Brain pericyte (primary cell): ENCODE data around the gene RPS3.
"Not testable (repeated sequence)": the region's sequence is repeated elsewhere in the genome, so short reads cannot be mapped to it uniquely, and the experiment has no call there.

ENCODE experiments used
- DNase-seq: peaks from one replicate; pipeline ENCODE4 v3.0.0-alpha.2; 2012; ENCODE audit warnings: low read depth, low spot score

The RPS3 gene

DNA sequence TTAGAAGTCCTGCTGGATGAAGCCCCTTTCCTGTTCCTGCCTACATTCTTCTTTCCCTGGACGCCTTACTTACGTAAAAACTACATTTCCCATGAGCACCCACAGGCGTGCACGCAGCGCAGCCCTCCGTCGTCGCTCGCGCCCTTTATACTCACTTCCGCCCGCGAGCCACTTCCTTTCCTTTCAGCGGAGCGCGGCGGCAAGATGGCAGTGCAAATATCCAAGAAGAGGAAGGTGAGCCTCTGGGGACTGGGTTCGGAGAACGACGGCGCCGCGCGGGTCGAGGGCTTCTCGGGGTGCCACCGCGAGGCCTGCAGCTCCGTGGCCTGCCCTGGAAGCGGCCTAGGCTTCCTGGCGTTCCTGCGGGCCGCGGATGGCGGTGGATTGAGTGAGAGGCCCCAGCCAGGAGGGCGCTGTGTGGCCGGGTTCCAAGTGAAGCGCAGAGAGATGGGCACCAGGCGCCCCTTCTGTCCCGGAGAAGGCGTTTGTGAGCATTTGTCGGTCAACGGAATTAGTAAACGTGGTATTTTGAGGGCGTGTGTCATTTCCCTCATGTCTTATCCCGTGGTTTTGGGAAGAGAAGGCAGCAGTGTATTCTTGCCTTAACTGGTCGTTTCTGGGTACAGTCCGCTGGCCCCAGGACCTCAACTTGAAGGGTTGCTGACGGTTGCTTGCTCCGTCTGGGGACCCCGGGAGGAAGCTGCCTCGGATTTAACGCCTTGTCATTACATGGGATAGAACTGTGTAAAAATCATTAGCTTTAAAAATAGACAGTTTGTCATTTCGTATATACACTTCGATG is at the start of gene RPS3:
Gene RPS3 (plus strand): TSS at position 175 of the 802 bp plus-strand sequence. CDS start 30 bp downstream, at position 205.
- DNase-seq: peak; percentile 70

- no peak for DNase-seq
Observed at GRCh38 chr11:75349521-75350116, 49.7 kb upstream of the RPS3 start.

DNA sequence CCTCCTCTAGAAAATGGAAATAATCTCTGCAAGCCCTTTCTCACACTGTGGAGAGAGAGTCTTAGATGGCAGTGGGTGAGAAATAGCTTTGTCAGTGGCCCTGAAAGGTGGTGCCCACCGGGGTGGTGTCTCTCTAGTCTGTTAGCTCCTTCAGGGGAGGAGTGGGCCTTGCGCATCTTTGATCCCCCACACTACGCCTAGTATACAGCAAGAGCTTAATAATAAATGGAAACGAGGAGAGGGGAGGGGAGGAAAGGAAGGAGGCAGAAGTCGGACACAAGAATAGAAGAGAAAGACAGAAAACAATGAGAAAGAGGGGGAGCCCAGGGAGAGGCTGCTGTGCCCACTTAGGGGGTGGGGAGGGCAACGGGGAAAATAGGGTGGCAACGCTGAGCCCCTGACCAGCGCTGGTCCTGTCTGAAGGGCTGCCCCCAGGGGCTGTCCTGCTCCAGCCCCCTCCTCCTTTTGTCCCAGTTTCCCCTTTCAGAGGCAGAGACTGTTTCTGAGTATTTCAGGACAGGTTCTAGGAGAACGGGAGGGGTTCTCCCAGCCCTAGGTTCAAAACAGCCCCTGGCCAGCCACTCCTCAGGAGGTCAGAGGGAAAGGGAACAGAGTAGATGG is 49.1 kb upstream of the RPS3 start:
- DNase-seq: no peak

- DNase-seq: no peak
Observed at GRCh38 chr11:75350743-75351540, 48.4 kb upstream of the RPS3 start.

DNA sequence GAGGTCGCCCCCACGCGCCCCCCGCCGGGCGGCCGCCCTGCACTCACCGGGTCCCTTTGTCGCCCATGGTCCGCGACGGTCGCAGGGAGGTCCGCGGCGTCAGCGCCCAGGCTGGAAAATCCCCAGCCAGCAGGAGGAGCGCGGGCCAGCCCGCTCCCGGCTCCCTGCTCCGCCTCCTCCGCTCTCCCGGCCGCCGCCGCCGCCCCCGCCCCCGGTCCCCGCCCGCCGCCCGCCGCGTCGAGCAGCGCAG is 47.9 kb upstream of the RPS3 start, which contains the start of gene ARRB1:
Gene ARRB1 (minus strand): TSS at position 121 of the 250 bp plus-strand sequence. CDS start 54 bp downstream, at position 67.
- DNase-seq: no peak

GRCh38 chr11:75351791-75352587 is 47.3 kb upstream of the RPS3 start:
- no peak for DNase-seq

GRCh38 chr11:75352588-75353206 is 46.6 kb upstream of the RPS3 start:
- no peak for DNase-seq

DNA sequence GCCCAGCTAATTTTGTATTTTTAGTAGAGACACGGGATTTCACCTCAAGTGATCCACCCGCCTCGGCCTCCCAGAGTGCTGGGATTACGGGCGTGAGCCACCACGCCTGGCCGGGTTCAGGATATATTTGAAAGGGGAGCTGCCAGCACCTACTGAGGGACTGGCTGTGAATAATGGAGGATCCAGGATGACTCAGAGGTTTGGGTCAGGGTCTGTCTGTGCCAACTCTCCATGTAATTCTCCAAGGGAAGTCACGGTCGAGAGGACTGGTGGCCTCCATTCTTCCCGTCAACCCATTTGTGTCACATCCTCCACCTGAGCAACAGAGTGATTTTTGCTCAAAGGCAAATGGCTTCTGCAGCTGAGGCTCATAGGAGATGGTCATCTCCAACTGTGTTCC is 44.3 kb upstream of the RPS3 start:
- DNase-seq: no peak

DNA sequence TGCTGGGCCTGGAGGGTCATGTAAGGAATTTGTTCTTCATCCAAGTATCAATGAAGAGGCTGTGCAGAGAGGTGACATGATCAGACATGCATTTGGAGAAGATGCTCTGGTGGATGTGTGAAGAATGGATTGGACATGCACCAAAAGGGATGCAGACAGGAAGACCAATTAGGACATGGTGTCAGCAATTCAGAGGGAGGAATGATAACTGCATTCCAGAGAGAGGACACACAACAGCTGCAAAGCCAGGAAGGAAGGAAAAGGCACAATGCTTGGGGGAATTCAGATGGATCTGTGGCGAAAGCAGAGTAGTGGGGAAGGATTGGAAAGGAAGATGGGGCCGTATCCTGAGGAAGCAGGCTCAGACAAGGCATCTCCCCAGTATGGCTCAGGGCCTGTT is 42.7 kb upstream of the RPS3 start:
- no peak for DNase-seq

- DNase-seq: not testable (repeated sequence)
Observed at GRCh38 chr11:75362285-75362684, 37.0 kb upstream of the RPS3 start.

DNA sequence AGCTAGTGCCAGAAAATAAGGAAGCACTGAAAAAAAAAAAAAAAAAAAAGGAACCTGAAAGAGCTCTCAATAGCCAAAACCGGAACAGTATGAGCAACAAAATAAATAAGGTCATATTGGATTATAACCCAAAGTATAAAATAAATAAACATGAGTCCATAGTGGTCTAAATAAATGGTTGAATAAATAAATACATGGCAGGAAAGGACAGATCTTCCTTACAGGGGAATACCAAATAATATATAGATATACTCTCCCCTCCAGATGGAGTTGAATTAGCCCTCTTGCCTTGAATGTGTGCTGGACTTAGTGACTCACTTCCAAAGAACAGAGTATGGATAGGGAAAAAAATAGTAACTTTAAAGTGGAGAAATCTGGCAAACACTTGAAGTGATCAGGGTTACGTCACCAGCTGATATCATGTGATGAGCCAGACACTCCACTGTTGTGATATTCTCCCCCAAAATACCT is 33.6 kb upstream of the RPS3 start:
- no peak for DNase-seq

GRCh38 chr11:75366826-75367225 is 32.5 kb upstream of the RPS3 start:
- DNase-seq: not testable (repeated sequence)

GRCh38 chr11:75369560-75370255 is 29.6 kb upstream of the RPS3 start:
- no peak for DNase-seq

DNA sequence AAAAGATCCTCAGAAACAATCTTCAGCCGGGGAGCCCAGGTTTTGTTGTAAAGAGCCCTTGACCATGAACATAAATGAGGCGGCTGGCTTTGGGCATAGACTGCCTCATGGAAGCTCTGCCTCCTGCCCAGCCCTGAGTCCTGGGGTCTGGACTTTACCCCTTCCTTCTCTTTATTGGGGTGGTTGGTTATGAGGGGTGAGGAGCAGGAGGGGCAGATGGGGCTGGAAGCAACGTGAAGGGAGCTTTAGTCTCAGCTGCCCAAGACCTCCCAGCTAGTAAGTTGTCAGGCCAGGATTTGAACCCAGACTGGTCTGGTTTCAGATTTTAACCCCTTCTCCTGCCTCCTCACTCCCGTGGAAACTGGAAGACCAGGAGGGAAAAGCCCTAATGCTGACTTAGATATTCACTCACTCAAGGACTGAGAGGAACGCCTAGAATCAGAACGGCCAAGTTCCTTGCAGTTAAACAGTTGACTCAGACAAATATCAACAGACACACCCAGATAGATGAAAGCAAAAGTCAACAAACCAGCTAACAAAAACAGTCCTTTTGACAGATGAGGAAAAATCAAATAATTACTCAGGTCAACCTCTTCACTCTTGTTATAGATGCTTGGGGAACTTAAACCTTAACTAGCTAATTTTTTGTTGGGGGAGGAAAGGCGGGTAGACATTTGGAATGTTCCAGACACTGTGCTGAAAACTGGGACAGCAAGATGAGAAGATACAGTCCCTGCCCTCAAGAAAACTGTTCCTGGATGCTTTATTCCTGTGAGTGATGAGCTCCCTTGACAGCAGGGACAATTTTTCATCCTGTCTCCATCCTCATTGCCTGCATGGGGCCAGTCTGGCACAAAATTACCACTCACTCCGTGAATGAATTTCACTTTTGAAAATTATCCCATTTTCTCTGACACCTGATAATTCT is 27.1 kb upstream of the RPS3 start:
- no peak for DNase-seq

DNA sequence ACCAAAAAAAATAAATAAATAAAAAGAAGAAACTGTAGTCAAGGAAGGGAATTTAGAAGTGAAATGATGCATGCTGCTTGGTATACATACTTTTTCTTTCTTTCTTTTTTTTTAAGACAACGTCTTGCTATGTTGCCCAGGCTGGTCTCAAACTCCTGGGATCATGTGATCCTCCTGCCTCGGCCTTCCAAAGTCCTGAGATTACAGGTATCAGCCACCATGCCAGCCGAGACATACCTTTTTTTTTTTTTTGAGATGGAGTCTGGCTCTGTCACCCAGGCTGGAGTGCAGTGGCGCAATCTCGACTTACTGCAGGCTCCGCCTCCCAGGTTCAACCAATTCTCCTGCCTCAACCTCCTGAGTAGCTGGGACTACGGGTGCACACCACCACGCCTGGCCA is 26.1 kb upstream of the RPS3 start:
- DNase-seq: no peak

DNA sequence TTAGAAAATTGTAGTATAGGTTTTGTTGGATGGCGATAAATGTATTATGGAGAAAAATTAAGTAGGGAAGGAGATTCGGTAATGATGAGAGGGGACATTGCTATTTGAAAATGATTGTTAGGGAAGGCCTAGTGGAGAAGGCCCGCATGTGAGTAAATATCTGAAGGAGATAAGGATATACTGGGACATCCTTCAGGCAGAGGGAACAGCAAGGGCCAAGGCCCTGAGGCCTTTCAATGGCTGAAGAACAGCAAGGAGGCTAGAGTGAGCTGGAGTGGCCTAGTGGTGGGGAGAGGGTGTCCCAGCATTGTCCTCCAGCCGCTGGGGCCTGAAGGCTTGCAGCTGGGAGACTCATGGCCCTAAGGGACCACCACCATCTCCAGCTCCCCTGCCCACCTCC is 24.7 kb upstream of the RPS3 start:
- DNase-seq: no peak

- no peak for DNase-seq
Observed at GRCh38 chr11:75375626-75376025, 23.7 kb upstream of the RPS3 start.

GRCh38 chr11:75376175-75376574 is 23.1 kb upstream of the RPS3 start:
- DNase-seq: no peak

- DNase-seq: not testable (repeated sequence)
Observed at GRCh38 chr11:75378776-75379175, 20.5 kb upstream of the RPS3 start.
